Psoas muscle (tissue), 8 donors: Measurements from ENCODE around the gene STAB2. TPM values are rescaled to one million over a fixed set of nuclear protein-coding genes. Genes with fewer than 3 reads are reported as not detected.

ENCODE experiments used
- ATAC-seq, 4 donors: fragments of 200-7000 bp; cut with Tn5 transposase; one replicate each; pipeline ENCODE4 v1.9.1; 2020; ENCODE audit warnings: moderate library complexity in 3 of 4, mild to moderate bottlenecking in 2 of 4
- DNase-seq, 2 donors: peaks; one replicate each; pipeline ENCODE4 v3.0.0-alpha.2; 2020
- H3K27ac ChIP-seq: fragments of 200-600 bp; one replicate; pipeline ENCODE4 v1.8.0; 2022
- H3K27me3 ChIP-seq, 3 donors: fragments of 200-600 bp in 1 of 3; one replicate each; pipeline versions ENCODE4 v1.6.1 to v1.8.0; 2013 to 2022; ENCODE audit warnings: low read length in 2 of 3, mild to moderate bottlenecking in 2 of 3, moderate library complexity in 1 of 3; ENCODE audit not compliant: insufficient read depth in 3 of 3
- H3K36me3 ChIP-seq, 2 donors: fragments of 200-600 bp in 1 of 2; one replicate each; pipeline versions ENCODE4 v1.6.1 to v1.8.0; 2013 to 2022; ENCODE audit warnings: low read depth in 1 of 2, mild to moderate bottlenecking in 1 of 2, moderate library complexity in 1 of 2; ENCODE audit not compliant: insufficient read depth in 1 of 2
- H3K4me1 ChIP-seq: fragments of 200-600 bp; one replicate; pipeline ENCODE4 v1.8.0; 2022
- H3K4me3 ChIP-seq: fragments of 200-600 bp; one replicate; pipeline ENCODE4 v1.8.0; 2022; ENCODE audit warnings: mild to moderate bottlenecking
- H3K9me3 ChIP-seq: fragments of 200-600 bp; one replicate; pipeline ENCODE4 v1.8.0; 2022
- WGBS, 3 donors: extraction: QIAGEN DNeasy Blood & Tissue Kit; methylation state at CpG; one replicate each; pipeline versions ENCODE4 v1.1.6 to v1.1.7; 2013; 5-methylcytosine and 5-hydroxymethylcytosine counted together
- intact Hi-C, 2 donors: fragments of 100-400 bp; cut with DNase I; formaldehyde crosslinking; loops; one replicate each; pipeline versions ENCODE4 v1.11.0 to v1.14.2; 2022
- polyA plus RNA-seq, 3 donors: library from polyadenylated mRNA; stranded (reverse); fragments of 200-250 nt; gene quantifications; one replicate each; pipeline ENCODE4 v1.2.3, GENCODE V29; 2013
- total RNA-seq, 4 donors: library from RNA; stranded (reverse); fragmentation: NEBNext Ultra II Directional in 2 of 4; extraction: Animal tissue kit (Norgen Biotek cat#: 25700) in 2 of 4; gene quantifications; one replicate each; pipeline versions ENCODE4 v1.2.1 to v1.2.4, GENCODE V29; 2021 to 2023
- TF ChIP-seq, protein P1 (sequence below): fragments of 200-600 bp; IDR thresholded peaks from one replicate; pipeline ENCODE4 v1.8.0; 2022; ENCODE audit warnings: antibody characterized with exemption
- donor health status: healthy with polysubstance abuse.
- donor health status: DM: no; HTN: no; CAD: no; lungs with moderate emphysema.
- donor health status: Bipolar disorder and iron deficiency.
- donor health status: healthy.
- donor health status: DM: yes; HTN: yes; CAD: no.
- donor health status: DM: no; HTN: no; CAD: no.
- donor health status: DM: no; HTN: no; CAD: no.
- donor health status: DM: yes; HTN: yes; CAD: no.

The STAB2 gene
- total and polyA plus RNA-seq, 7 donors = under 0.01 to 0.32 (median 0.06) TPM; not detected in 2

DNA sequence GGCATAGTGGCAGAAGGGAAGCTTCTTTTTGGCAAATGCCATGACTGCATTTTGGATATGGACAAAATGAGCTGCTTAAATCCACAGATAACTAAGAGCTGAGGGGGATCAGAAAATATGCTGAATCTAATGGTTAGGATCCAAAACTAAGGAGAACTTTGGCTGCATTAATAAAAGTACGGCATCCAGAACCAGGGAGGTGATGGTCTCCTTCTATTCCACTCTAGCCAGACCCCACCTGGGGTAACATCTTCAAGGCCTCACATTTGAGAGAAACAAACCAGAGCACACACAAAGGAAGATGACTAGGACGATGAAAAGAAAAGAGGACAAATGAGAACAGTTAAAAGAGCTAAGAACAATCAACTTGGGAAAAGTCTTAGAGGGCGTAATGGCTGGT, 226.4 kb downstream of the STAB2 start:
- Histone ChIP-seq H3K4me3 (no peak overlapping the region), H3K27me3 (no peaks in the 10 kb centered on the region), H3K9me3 (no peaks in the 10 kb centered on the region), H3K4me1 (peaks cover 14% of the 10 kb centered on the region), H3K36me3 (peaks cover 3 to 5% of the 10 kb centered on the region in 2 donors), H3K27ac (no peak overlapping the region)
- WGBS, 3 donors = 94 to 97% (median 94%) methylated on average over 3 of the region's 3 CpGs
- ATAC-seq (no peak), DNase-seq (no peak)
- TF ChIP-seq, protein P1, sequence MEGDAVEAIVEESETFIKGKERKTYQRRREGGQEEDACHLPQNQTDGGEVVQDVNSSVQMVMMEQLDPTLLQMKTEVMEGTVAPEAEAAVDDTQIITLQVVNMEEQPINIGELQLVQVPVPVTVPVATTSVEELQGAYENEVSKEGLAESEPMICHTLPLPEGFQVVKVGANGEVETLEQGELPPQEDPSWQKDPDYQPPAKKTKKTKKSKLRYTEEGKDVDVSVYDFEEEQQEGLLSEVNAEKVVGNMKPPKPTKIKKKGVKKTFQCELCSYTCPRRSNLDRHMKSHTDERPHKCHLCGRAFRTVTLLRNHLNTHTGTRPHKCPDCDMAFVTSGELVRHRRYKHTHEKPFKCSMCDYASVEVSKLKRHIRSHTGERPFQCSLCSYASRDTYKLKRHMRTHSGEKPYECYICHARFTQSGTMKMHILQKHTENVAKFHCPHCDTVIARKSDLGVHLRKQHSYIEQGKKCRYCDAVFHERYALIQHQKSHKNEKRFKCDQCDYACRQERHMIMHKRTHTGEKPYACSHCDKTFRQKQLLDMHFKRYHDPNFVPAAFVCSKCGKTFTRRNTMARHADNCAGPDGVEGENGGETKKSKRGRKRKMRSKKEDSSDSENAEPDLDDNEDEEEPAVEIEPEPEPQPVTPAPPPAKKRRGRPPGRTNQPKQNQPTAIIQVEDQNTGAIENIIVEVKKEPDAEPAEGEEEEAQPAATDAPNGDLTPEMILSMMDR = no peak
- intact Hi-C loops = no loop called here

DNA sequence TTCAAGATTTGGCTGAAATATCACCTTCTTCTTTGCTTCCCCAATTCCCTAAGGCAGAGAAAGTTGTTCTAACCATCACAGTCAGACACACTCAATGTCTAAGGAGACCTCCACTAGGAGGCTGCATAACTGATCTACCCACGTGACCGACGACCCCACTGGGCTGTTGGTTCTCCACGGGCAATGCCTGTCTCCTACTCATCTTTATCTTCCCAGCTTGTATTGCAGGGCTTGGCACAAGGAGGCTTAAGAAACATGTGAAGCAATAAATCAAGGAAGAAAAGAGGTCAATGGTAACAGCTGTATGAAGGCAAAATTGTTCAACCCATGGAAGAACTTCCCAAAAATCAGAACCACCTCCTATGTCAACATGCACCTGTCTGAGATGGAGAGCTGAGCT, 226.9 kb downstream of the STAB2 start:
- TF ChIP-seq, protein P1 = no peak
- peak; percentile 28 to 68 (median 56) for ATAC-seq
- Histone ChIP-seq H3K4me3 (no peak overlapping the region), H3K9me3 (no peaks in the 10 kb centered on the region), H3K27ac (peak overlapping the region; percentile 33), H3K36me3 (peaks cover 3 to 5% of the 10 kb centered on the region in 2 donors), H3K27me3 (no peaks in the 10 kb centered on the region), H3K4me1 (peaks cover 15% of the 10 kb centered on the region)
- intact Hi-C loops = no loop called here
- WGBS, 3 donors = 27 to 55% (median 42%) methylated on average over 4 of the region's 4 CpGs
- no peak for DNase-seq

DNA sequence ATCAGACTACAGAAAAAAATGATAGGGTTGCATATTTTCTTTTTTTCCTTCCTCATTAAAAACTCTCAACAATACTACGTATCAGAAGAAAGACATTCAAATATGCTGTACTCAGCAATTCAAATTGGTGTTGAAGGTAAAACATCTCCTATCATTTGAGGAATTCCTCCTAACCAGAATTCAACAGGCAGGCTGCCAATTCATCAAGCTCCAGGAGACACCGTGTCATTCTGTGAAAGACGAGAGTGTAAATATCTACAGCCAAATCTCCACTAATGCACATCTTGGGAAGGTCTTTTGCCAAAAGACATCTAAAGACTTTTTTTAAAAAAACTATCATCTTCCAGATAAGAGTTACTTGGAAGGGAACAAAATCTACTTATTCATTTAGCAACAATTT, 227.4 kb downstream of the STAB2 start:
- Histone ChIP-seq H3K4me1 (peaks cover 17% of the 10 kb centered on the region), H3K4me3 (no peak overlapping the region), H3K9me3 (no peaks in the 10 kb centered on the region), H3K36me3 (peaks cover 3 to 5% of the 10 kb centered on the region in 2 donors), H3K27ac (peak overlapping the region; percentile 33), H3K27me3 (no peaks in the 10 kb centered on the region)
- WGBS, 3 donors = 29 to 55% (median 39%) methylated on average over 3 of the region's 3 CpGs
- intact Hi-C loops = no loop called here
- TF ChIP-seq, protein P1 = no peak
- DNase-seq = no peak
- ATAC-seq = no peak

Other genes with a start within 250 kb of the STAB2 start
- gene C12orf42, start 91.3 kb upstream of the STAB2 start, total RNA-seq = not detected
- gene C12orf42, start 91.3 kb upstream of the STAB2 start, polyA plus RNA-seq = not detected